Adrenal gland (tissue), 12 donors: Measurements from ENCODE around the gene BCL2. TPM values are rescaled to one million over a fixed set of nuclear protein-coding genes. Genes with fewer than 3 reads are reported as not detected.

Source experiments
- DNase-seq, 7 donors: peaks; one replicate each; pipeline ENCODE4 v3.0.0-alpha.2; 2019 to 2020
- H3K27ac ChIP-seq, 5 donors: fragments of 200-600 bp; sonication (generic) in 4 of 5; 1 replicate in 3 of 5; 2 replicates in 2 of 5; pipeline versions ENCODE4 v1.5.1 to v1.8.0; 2016 to 2020; ENCODE audit warnings: mild to moderate bottlenecking in 1 of 5
- H3K27me3 ChIP-seq: fragments of 200-600 bp; 2 replicates; pipeline ENCODE4 v1.8.0; 2021
- H3K36me3 ChIP-seq, 2 donors: fragments of 200-600 bp; replicated peaks in 1 of 2; 1 replicate in 1 of 2; 2 replicates in 1 of 2; pipeline versions ENCODE4 v1.5.1 to v1.8.0; 2018 to 2022
- H3K4me1 ChIP-seq, 2 donors: fragments of 200-600 bp; replicated peaks in 1 of 2; 1 replicate in 1 of 2; 2 replicates in 1 of 2; pipeline versions ENCODE4 v1.5.1 to v1.8.0; 2018 to 2021
- H3K4me3 ChIP-seq, 4 donors: fragments of 200-600 bp; sonication (generic) in 3 of 4; one replicate each; pipeline ENCODE4 v1.5.1; 2016 to 2018
- H3K9me3 ChIP-seq, 3 donors: fragments of 200-600 bp; sonication (generic) in 1 of 3; replicated peaks in 1 of 3; 1 replicate in 2 of 3; 2 replicates in 1 of 3; pipeline versions ENCODE4 v1.5.1 to v1.8.0; 2016 to 2021
- CTCF ChIP-seq, 6 experiments: fragments of 450-650 bp in 4 of 6; fragments of 200-600 bp in 2 of 6; sonication (generic) in 1 of 6; IDR thresholded peaks; 1 replicate in 5 of 6; 2 replicates in 1 of 6; pipeline versions ENCODE4 v1.5.1 to v1.8.0; 2016 to 2021; ENCODE audit warnings: antibody characterized with exemption in 6 of 6, mild to moderate bottlenecking in 2 of 6, moderate library complexity in 1 of 6
- POLR2A ChIP-seq, 2 donors: fragments of 450-650 bp; IDR thresholded peaks; one replicate each; pipeline ENCODE4 v1.6.1; 2017; ENCODE audit warnings: antibody characterized with exemption in 2 of 2, mild to moderate bottlenecking in 2 of 2, moderate library complexity in 1 of 2
- WGBS, 4 donors: extraction: QIAGEN DNeasy Blood & Tissue Kit in 2 of 4; methylation state at CpG; one replicate each; pipeline versions ENCODE4 v1.1.5 to v1.1.7; 2013 to 2017; 5-methylcytosine and 5-hydroxymethylcytosine counted together
- intact Hi-C, 2 donors: fragments of 100-400 bp; cut with DNase I; formaldehyde crosslinking; loops; one replicate each; pipeline versions ENCODE4 v1.14.1 to v1.15.0; 2022 to 2023
- polyA plus RNA-seq, 3 donors: library from polyadenylated mRNA; stranded (reverse); fragments of 200-250 nt in 2 of 3; fragments of 350-450 nt in 1 of 3; fragmentation: Illumina TruSeq in 1 of 3; extraction: RNeasy Lipid Tissue Mini Kit (QIAGEN cat#74804) in 1 of 3; gene quantifications; one replicate each; pipeline ENCODE4 v1.2.3, GENCODE V29; 2013 to 2014
- total RNA-seq, 9 donors: library from RNA; depleted of rRNA in 4 of 9; stranded (reverse); fragments of >200 nt in 4 of 9; fragments of 120-200 nt in 1 of 9; fragmentation: NEBNext Ultra II Directional in 1 of 9; extraction: Animal tissue kit (Norgen Biotek cat#: 25700) in 1 of 9; gene quantifications; one replicate each; pipeline versions ENCODE4 v1.1.0 to v1.2.4, GENCODE V29; 2013 to 2023
- donor health status: healthy with polysubstance abuse.
- donor health status: Bipolar disorder and iron deficiency.
- donor health status: DM: yes; HTN: yes; CAD: no.
- donor health status: DM: no; HTN: no; CAD: no.
- donor health status: DM: no; HTN: no; CAD: no.
- donor health status: DM: yes; HTN: yes; CAD: no.

The BCL2 gene
- total and polyA plus RNA-seq, 12 donors: 0.85 to 7.7 (median 3.4) TPM

- intact Hi-C loops: no loop called here
- no peaks in the 10 kb centered on the region for H3K27me3 ChIP-seq
- no peak for DNase-seq
- H3K4me1 ChIP-seq: peaks cover 0 to 5% of the 10 kb centered on the region in 2 donors
- no peak overlapping the region for H3K27ac ChIP-seq
- no peaks in the 10 kb centered on the region for H3K36me3 ChIP-seq
- no peak for TF ChIP-seq POLR2A (IDR thresholded peaks at IDR 0.05)
- no peak for TF ChIP-seq CTCF (IDR thresholded peaks at IDR 0.05)
- no peaks in the 10 kb centered on the region for H3K9me3 ChIP-seq
- WGBS, 4 donors: 60 to 82% (median 70%) methylated on average over 3 to 11 of the region's 11 CpGs
- no peak overlapping the region for H3K4me3 ChIP-seq
These were observed 176.2 kb downstream of the BCL2 start for GRCh38 chr18:63143330-63143771.

DNA sequence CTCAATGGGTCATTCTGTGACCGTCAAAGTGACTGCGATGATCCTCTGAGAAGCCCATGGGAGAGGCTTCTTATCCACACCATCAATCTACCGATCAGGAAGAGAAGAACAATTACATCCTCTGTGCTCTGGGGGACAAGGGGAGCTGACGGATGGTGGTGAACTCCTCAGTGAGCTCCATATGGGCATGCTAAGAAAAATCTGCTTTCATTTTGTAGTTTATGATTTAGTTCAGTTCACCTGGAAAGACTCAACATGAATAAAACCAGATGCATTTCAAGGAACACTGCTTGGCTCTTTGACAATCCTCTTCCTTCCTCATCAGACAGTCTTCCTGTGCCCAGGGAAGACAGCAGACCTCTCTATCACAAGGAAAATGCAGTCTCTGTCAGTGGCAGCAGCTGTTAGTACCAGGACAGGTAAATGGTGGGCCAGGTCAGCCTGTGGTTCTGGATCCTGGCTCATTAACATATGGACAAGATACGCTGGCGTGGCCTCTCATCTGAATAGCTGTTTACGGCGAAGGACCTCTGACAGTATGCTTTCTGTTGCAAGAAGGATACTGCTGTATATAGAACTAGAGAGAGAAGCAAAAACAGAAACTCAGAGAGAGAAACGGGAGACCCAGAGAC lies 176.9 kb downstream of the BCL2 start:
- WGBS, 4 donors: 73 to 79% (median 74%) methylated on average over 9 of the region's 9 CpGs
- Histone ChIP-seq H3K4me3 (no peak overlapping the region), H3K4me1 (peaks cover 0 to 5% of the 10 kb centered on the region in 2 donors), H3K9me3 (no peaks in the 10 kb centered on the region), H3K27me3 (no peaks in the 10 kb centered on the region), H3K36me3 (no peaks in the 10 kb centered on the region), H3K27ac (no peak overlapping the region)
- TF ChIP-seq CTCF (IDR thresholded peaks at IDR 0.05): no peak
- DNase-seq: no peak
- intact Hi-C loops: no loop called here

DNA sequence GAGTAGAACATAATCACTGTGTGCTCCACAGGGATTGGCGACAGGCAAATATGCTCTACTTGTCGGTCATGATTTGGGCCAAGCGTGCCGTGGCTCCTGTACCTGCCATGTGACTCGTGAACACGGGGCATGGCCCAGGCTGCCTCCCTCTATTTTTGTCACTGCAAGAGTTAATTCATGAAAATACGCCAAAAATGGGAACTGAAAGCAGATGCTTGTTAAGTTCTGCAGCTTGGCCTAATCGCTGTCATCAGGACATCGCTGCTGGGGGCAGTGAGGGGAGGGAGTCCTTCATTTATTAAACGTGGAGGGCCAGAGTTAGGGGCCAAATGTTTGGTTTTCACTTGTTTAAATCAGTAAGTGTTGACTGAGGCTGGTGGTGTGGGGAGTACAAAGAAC lies 177.8 kb downstream of the BCL2 start:
- intact Hi-C loops: no loop called here
- H3K9me3 ChIP-seq: no peaks in the 10 kb centered on the region
- H3K27ac ChIP-seq: no peak overlapping the region
- no peaks in the 10 kb centered on the region for H3K36me3 ChIP-seq
- 65 to 76% (median 73%) methylated on average over 10 of the region's 10 CpGs for WGBS, 4 donors
- H3K27me3 ChIP-seq: no peaks in the 10 kb centered on the region
- peaks cover 0 to 5% of the 10 kb centered on the region in 2 donors for H3K4me1 ChIP-seq
- no peak for DNase-seq
- TF ChIP-seq POLR2A (IDR thresholded peaks at IDR 0.05) (no peak), CTCF (IDR thresholded peaks at IDR 0.05) (no peak)
- no peak overlapping the region for H3K4me3 ChIP-seq

- no peaks in the 10 kb centered on the region for H3K9me3 ChIP-seq
- H3K27ac ChIP-seq: no peak overlapping the region
- H3K36me3 ChIP-seq: no peaks in the 10 kb centered on the region
- H3K27me3 ChIP-seq: no peaks in the 10 kb centered on the region
- H3K4me1 ChIP-seq: peaks cover 0 to 5% of the 10 kb centered on the region in 2 donors
- intact Hi-C loops: no loop called here
- WGBS, 4 donors: 88 to 94% (median 93%) methylated on average over 13 of the region's 13 CpGs
- no peak overlapping the region for H3K4me3 ChIP-seq
- DNase-seq: no peak
- no peak for TF ChIP-seq CTCF (IDR thresholded peaks at IDR 0.05)
- no peak for TF ChIP-seq POLR2A (IDR thresholded peaks at IDR 0.05)
These were observed 178.4 kb downstream of the BCL2 start for GRCh38 chr18:63140997-63141777.
